SU-DHL-6 (cell line): ENCODE data around the gene MTRF1.

Experiments used
- H2AFZ ChIP-seq: fragments of 200-600 bp; sonication (generic); 2 replicates; pipeline ENCODE4 v1.6.1; 2014; ENCODE audit warnings: low read depth, mild to moderate bottlenecking, moderate library complexity, mixed read lengths, antibody characterized with exemption, low read length; ENCODE audit not compliant: severe bottlenecking
- H3F3A ChIP-seq: fragments of 200-600 bp; shearing (Covaris generic); 2 replicates; pipeline ENCODE4 v1.6.0; 2016; ENCODE audit warnings: antibody characterized with exemption, mild to moderate bottlenecking; ENCODE audit not compliant: insufficient read depth
- H3K27ac ChIP-seq: fragments of 200-600 bp; sonication (generic); 2 replicates; pipeline ENCODE4 v1.5.1; 2016; ENCODE audit warnings: low read depth, mild to moderate bottlenecking, low read length, moderate library complexity, mixed read lengths
- H3K27me3 ChIP-seq: fragments of 200-600 bp; sonication (generic), shearing (Covaris generic); 2 replicates; pipeline ENCODE4 v1.6.0; 2014; ENCODE audit warnings: mild to moderate bottlenecking, low read length
- H3K36me3 ChIP-seq: fragments of 200-600 bp; sonication (generic); 2 replicates; pipeline ENCODE4 v1.6.1; 2014; ENCODE audit warnings: mild to moderate bottlenecking, low read length, mixed read lengths
- H3K4me2 ChIP-seq: fragments of 300-600, 200-600 bp; shearing (Covaris generic), sonication (generic); 2 replicates; pipeline ENCODE4 v1.6.0; 2014; ENCODE audit warnings: low read length, low read depth, mild to moderate bottlenecking; ENCODE audit not compliant: poor library complexity, severe bottlenecking
- H3K4me3 ChIP-seq: fragments of 200-600 bp; sonication (generic); 2 replicates; pipeline ENCODE4 v1.5.1; 2014; ENCODE audit warnings: antibody characterized with exemption, low read length, mild to moderate bottlenecking, mixed read lengths; ENCODE audit not compliant: insufficient read depth, poor library complexity, severe bottlenecking
- H3K79me2 ChIP-seq: fragments of 200-600 bp; sonication (generic); 2 replicates; pipeline ENCODE4 v1.6.1; 2014; ENCODE audit warnings: mild to moderate bottlenecking, low read length, moderate library complexity; ENCODE audit not compliant: insufficient read depth
- H3K9ac ChIP-seq: fragments of 200-600 bp; sonication (generic); 2 replicates; pipeline ENCODE4 v1.7.0; 2014; ENCODE audit warnings: mild to moderate bottlenecking, low read length
- H3K9me2 ChIP-seq: fragments of 200-600 bp; sonication (generic); replicated peaks from 2 replicates; pipeline ENCODE4 v1.6.1; 2014; ENCODE audit warnings: low read length; ENCODE audit not compliant: insufficient read depth
- H3K9me3 ChIP-seq: fragments of 200-600 bp; sonication (generic); 2 replicates; pipeline ENCODE4 v1.6.1; 2014; ENCODE audit warnings: low read length, mixed read lengths; ENCODE audit not compliant: insufficient read depth
- H4K20me1 ChIP-seq: fragments of 200-600 bp; sonication (generic); 2 replicates; pipeline ENCODE4 v1.6.1; 2014; ENCODE audit warnings: low read depth, mild to moderate bottlenecking, antibody characterized with exemption, low read length, moderate library complexity, mixed read lengths
- CTCF ChIP-seq: fragments of 200-600 bp; sonication (generic); IDR thresholded peaks from one replicate; pipeline ENCODE4 v1.5.1; 2017; ENCODE audit warnings: antibody characterized with exemption, mild to moderate bottlenecking, low read length, moderate library complexity; ENCODE audit not compliant: insufficient read depth, poor library complexity, severe bottlenecking
- EZH2phosphoT487 ChIP-seq: fragments of 200-600 bp; sonication (generic), shearing (Covaris generic); conservative IDR thresholded peaks from 2 replicates; pipeline ENCODE4 v1.6.1; 2018; ENCODE audit warnings: mild to moderate bottlenecking, antibody characterized with exemption, low read length, moderate library complexity, mixed read lengths

The MTRF1 gene

GRCh38 chr13:41311406-41312175 lies 48.2 kb upstream of the MTRF1 start:
- Histone ChIP-seq H3K36me3 (0 out of 2 replicates have a peak, but pooled peaks cover under 1% of the 10 kb centered on the region), H3K4me2 (peak overlapping the region; percentile 98), H3K27ac (peak overlapping the region; percentile 83), H4K20me1 (0 out of 2 replicates have a peak, but pooled peaks cover 6% of the 10 kb centered on the region), H3K27me3 (no peaks in the 10 kb centered on the region), H3F3A (peaks cover 17% of the 10 kb centered on the region), H3K9me3 (no peaks in the 10 kb centered on the region), H3K9ac (peak overlapping the region; percentile 100), H2AFZ (peak overlapping the region; percentile 98), H3K9me2 (no peaks in the 10 kb centered on the region), H3K4me3 (peak overlapping the region; percentile 90), H3K79me2 (peaks cover 62% of the 10 kb centered on the region)
- TF ChIP-seq EZH2phosphoT487 (no peak), CTCF (no peak)

- Histone ChIP-seq H2AFZ (peak within 1 kb of the TSS; percentile 98), H3K27me3 (no peaks in the 10 kb centered on the region), H3K9ac (peak within 1 kb of the TSS; percentile 100), H4K20me1 (0 out of 2 replicates have a peak, but pooled peaks cover 6% of the 10 kb centered on the region), H3K9me3 (no peaks in the 10 kb centered on the region), H3K9me2 (no peaks in the 10 kb centered on the region), H3K4me3 (peak within 1 kb of the TSS; percentile 90), H3K4me2 (peak within 1 kb of the TSS; percentile 98), H3K36me3 (no peaks in the 10 kb centered on the region), H3K27ac (peak within 1 kb of the TSS; percentile 83), H3K79me2 (peaks cover 56% of the 10 kb centered on the region), H3F3A (peaks cover 15% of the 10 kb centered on the region)
- TF ChIP-seq CTCF (no peak), EZH2phosphoT487 (no peak)
These were observed 47.6 kb upstream of the MTRF1 start, which contains the start of gene NAA16 for GRCh38 chr13:41310963-41311405. TSS of gene NAA16 (plus strand) at chr13:41311267. CDS start at chr13:41311529, 262 bp downstream.

- Histone ChIP-seq H3F3A (peaks cover 10% of the 10 kb centered on the region), H3K27me3 (no peaks in the 10 kb centered on the region), H3K36me3 (no peaks in the 10 kb centered on the region), H3K9ac (no peak overlapping the region), H3K4me3 (no peak overlapping the region), H3K9me3 (no peaks in the 10 kb centered on the region), H2AFZ (no peak overlapping the region), H4K20me1 (no peaks in the 10 kb centered on the region), H3K27ac (no peak overlapping the region), H3K4me2 (no peak overlapping the region), H3K79me2 (peaks cover 27% of the 10 kb centered on the region), H3K9me2 (no peaks in the 10 kb centered on the region)
- TF ChIP-seq EZH2phosphoT487 (no peak), CTCF (no peak)
These were observed 44.7 kb upstream of the MTRF1 start for GRCh38 chr13:41307884-41308640.
